ENCODE data around the gene MTHFS. TPM values are rescaled to one million over a fixed set of nuclear protein-coding genes. Genes with fewer than 3 reads are reported as not detected.
"Not testable (repeated sequence)": the region's sequence is repeated elsewhere in the genome, so short reads cannot be mapped to it uniquely, and the experiment has no call there.

MTHFS gene
- total and polyA plus RNA-seq, 2 experiments from 2014 or later = 17.4 to 38.2 TPM

GRCh38 chr15:79919090-79919748 is 22.4 kb upstream of the MTHFS start:
- Histone ChIP-seq H3K9me3 (ENCODE audit: low read depth) (peaks cover 7% of the 10 kb centered on the region), H3K27me3 (replicated peaks; ENCODE audit: insufficient read depth) (no peaks in the 10 kb centered on the region), H3K27ac (no peak overlapping the region), H3K9ac (no peak overlapping the region), H3K4me1 (ENCODE audit: insufficient read depth) (no peaks in the 10 kb centered on the region), H3K79me2 (ENCODE audit: insufficient read depth) (peaks cover 55% of the 10 kb centered on the region), H3K4me3 (no peak overlapping the region), H3K36me3 (ENCODE audit: low read depth) (peaks cover 35% of the 10 kb centered on the region), H4K20me1 (ENCODE audit: insufficient read depth) (no peaks in the 10 kb centered on the region), H3F3A (ENCODE audit: insufficient read depth) (peaks cover 13% of the 10 kb centered on the region), H3K9me2 (ENCODE audit: insufficient read depth) (no peaks in the 10 kb centered on the region), H2AFZ (no peak overlapping the region), H3K4me2 (ENCODE audit: unreplicated experiment) (no peak overlapping the region)
- 93% methylated on average over 26 to 27 of the region's 27 CpGs for WGBS, 2 experiments (ENCODE audit: low coverage in 1 of 2, low lambda C conversion rate in 2 of 2, missing lambda C conversion rate in 2 of 2)
- in situ Hi-C loops (cut with MboI) = no loop called here
- no peak for TF ChIP-seq EZH2phosphoT487 (IDR thresholded peaks at IDR 0.05; ENCODE audit: insufficient read depth, low read depth)
- no peak for TF ChIP-seq EZH2 (IDR thresholded peaks at IDR 0.05; ENCODE audit: insufficient read depth, poor library complexity, severe bottlenecking)
- no peak for DNase-seq

DNA sequence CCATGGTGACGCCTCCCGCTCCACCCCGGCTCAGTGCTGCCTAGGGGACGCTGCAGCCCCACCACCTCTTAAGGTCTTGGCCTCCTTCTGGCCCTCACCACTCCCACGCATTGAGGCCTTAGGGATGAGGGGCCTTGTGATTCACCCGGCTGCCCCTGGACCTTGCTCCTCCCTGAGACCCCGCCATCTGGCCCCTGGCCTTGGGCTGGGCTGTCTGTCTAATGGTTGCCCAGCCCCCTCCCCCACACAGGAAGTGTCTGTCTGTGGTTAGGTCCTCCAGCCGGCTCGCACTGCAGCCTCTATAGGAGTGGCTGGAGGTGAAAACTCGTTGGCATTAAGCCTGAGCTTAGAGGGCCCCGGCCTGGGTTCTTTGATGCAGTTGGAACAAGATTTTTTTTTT is 21.5 kb upstream of the MTHFS start:
- in situ Hi-C loops (cut with MboI) = no loop called here
- no peak for DNase-seq
- Histone ChIP-seq H3K9me3 (ENCODE audit: low read depth) (peaks cover 7% of the 10 kb centered on the region), H3K36me3 (ENCODE audit: low read depth) (peaks cover 37% of the 10 kb centered on the region), H3K9ac (no peak overlapping the region), H4K20me1 (ENCODE audit: insufficient read depth) (no peaks in the 10 kb centered on the region), H3F3A (ENCODE audit: insufficient read depth) (peaks cover 13% of the 10 kb centered on the region), H3K4me1 (ENCODE audit: insufficient read depth) (no peaks in the 10 kb centered on the region), H3K27ac (no peak overlapping the region), H3K27me3 (replicated peaks; ENCODE audit: insufficient read depth) (no peaks in the 10 kb centered on the region), H2AFZ (no peak overlapping the region), H3K79me2 (ENCODE audit: insufficient read depth) (peaks cover 61% of the 10 kb centered on the region), H3K4me3 (no peak overlapping the region), H3K9me2 (ENCODE audit: insufficient read depth) (no peaks in the 10 kb centered on the region), H3K4me2 (ENCODE audit: unreplicated experiment) (no peak overlapping the region)
- 95 to 96% methylated on average over 11 of the region's 11 CpGs for WGBS, 2 experiments (ENCODE audit: low coverage in 1 of 2, low lambda C conversion rate in 2 of 2, missing lambda C conversion rate in 2 of 2)
- TF ChIP-seq EZH2 (IDR thresholded peaks at IDR 0.05; ENCODE audit: insufficient read depth, poor library complexity, severe bottlenecking) = no peak
- no peak for TF ChIP-seq EZH2phosphoT487 (IDR thresholded peaks at IDR 0.05; ENCODE audit: insufficient read depth, low read depth)

DNA sequence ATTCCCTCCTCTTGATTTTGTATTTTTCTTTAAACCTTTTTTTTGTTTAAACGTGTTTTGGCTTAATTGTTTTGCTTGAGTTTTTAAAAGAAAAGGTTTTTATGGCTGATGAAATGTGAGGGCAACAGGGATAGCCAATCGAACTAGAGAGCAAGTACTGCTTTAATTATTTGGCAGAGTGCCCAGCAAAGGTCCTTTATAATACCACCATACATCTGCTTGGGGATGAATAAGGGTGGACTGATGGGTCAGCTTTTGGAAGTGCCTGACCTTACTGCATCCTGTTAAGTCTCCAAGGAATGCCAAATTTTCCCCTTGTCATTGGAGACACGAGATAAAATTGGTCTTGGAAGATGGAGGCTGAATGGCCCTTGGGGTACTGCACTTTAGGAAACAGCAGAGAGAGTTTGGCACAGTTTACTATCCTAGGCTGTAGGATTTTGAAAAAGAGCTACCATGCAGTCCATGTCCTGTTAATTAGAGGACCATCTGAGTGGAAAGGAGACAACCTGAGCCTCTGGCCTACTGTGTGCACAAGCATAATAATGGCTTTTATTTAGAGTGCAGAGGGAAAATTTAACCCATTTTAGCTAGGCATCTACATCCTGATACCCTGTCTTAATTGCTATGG is 19.8 kb upstream of the MTHFS start:
- Histone ChIP-seq H3K79me2 (ENCODE audit: insufficient read depth) (peaks cover 50% of the 10 kb centered on the region), H3K4me2 (ENCODE audit: unreplicated experiment) (no peak overlapping the region), H3K4me3 (no peak overlapping the region), H3K9me2 (ENCODE audit: insufficient read depth) (no peaks in the 10 kb centered on the region), H3K4me1 (ENCODE audit: insufficient read depth) (no peaks in the 10 kb centered on the region), H4K20me1 (ENCODE audit: insufficient read depth) (no peaks in the 10 kb centered on the region), H3F3A (ENCODE audit: insufficient read depth) (peaks cover 13% of the 10 kb centered on the region), H2AFZ (no peak overlapping the region), H3K27ac (no peak overlapping the region), H3K9ac (no peak overlapping the region), H3K36me3 (ENCODE audit: low read depth) (peaks cover 37% of the 10 kb centered on the region), H3K27me3 (replicated peaks; ENCODE audit: insufficient read depth) (no peaks in the 10 kb centered on the region), H3K9me3 (ENCODE audit: low read depth) (peaks cover 7% of the 10 kb centered on the region)
- TF ChIP-seq EZH2 (IDR thresholded peaks at IDR 0.05; ENCODE audit: insufficient read depth, poor library complexity, severe bottlenecking) = no peak
- no peak for TF ChIP-seq EZH2phosphoT487 (IDR thresholded peaks at IDR 0.05; ENCODE audit: insufficient read depth, low read depth)
- in situ Hi-C loops (cut with MboI) = no loop called here
- no peak for DNase-seq
- WGBS, 2 experiments (ENCODE audit: low coverage in 1 of 2, low lambda C conversion rate in 2 of 2, missing lambda C conversion rate in 2 of 2) = 78 to 83% methylated on average over 3 of the region's 3 CpGs

- Histone ChIP-seq H3F3A (ENCODE audit: insufficient read depth) (peaks cover 13% of the 10 kb centered on the region), H3K79me2 (ENCODE audit: insufficient read depth) (peaks cover 45% of the 10 kb centered on the region), H3K36me3 (ENCODE audit: low read depth) (peaks cover 37% of the 10 kb centered on the region)
- H3K4me2 ChIP-seq (ENCODE audit: unreplicated experiment); H3K27me3 ChIP-seq (replicated peaks; ENCODE audit: insufficient read depth); H3K9me2 ChIP-seq (ENCODE audit: insufficient read depth); DNase-seq; H3K27ac ChIP-seq; H3K9me3 ChIP-seq (ENCODE audit: low read depth); in situ Hi-C loops (cut with MboI); H3K4me1 ChIP-seq (ENCODE audit: insufficient read depth); H3K4me3 ChIP-seq; H4K20me1 ChIP-seq (ENCODE audit: insufficient read depth); H2AFZ ChIP-seq; H3K9ac ChIP-seq: not testable (repeated sequence)
- 84 to 89% methylated on average over 3 of the region's 3 CpGs for WGBS, 2 experiments (ENCODE audit: low coverage in 1 of 2, low lambda C conversion rate in 2 of 2, missing lambda C conversion rate in 2 of 2)
Measured at GRCh38 chr15:79915776-79916501, 19.1 kb upstream of the MTHFS start.
